C4-2B (cell line): ENCODE data around the gene TASP1.

Source experiments
- ZFX ChIP-seq: fragments of 450-650 bp; IDR thresholded peaks from 2 replicates; pipeline ENCODE4 v1.6.1; 2017
- TF ChIP-seq, protein P1 (sequence below): fragments of 450-650 bp; conservative IDR thresholded peaks from 2 replicates; pipeline ENCODE4 v1.5.1; 2017; ENCODE audit warnings: mild to moderate bottlenecking

DNA sequence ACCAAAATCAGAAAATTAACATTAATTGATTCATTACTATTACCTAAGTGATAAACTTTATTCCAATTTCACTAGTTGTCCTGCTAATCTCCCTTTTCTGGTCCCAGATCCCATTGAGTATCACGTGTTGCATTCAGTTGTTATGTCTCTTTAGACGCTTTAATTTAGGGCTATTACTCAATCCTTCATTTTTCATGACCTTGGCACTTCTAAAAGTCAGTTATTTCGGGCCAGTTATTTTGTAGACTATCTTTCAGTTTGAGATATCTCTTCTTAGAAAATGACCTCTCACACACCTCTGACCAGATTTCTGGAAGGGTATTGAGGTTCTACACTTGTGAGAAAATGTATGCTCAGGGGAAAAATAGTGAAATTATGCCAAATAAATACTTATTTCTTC is 34.0 kb upstream of the TASP1 start:
- TF ChIP-seq, protein P1, sequence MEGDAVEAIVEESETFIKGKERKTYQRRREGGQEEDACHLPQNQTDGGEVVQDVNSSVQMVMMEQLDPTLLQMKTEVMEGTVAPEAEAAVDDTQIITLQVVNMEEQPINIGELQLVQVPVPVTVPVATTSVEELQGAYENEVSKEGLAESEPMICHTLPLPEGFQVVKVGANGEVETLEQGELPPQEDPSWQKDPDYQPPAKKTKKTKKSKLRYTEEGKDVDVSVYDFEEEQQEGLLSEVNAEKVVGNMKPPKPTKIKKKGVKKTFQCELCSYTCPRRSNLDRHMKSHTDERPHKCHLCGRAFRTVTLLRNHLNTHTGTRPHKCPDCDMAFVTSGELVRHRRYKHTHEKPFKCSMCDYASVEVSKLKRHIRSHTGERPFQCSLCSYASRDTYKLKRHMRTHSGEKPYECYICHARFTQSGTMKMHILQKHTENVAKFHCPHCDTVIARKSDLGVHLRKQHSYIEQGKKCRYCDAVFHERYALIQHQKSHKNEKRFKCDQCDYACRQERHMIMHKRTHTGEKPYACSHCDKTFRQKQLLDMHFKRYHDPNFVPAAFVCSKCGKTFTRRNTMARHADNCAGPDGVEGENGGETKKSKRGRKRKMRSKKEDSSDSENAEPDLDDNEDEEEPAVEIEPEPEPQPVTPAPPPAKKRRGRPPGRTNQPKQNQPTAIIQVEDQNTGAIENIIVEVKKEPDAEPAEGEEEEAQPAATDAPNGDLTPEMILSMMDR = no peak
- TF ChIP-seq ZFX = no peak
